NCI-H748 treated with DMSO at 0.1 percent for 48 hours (cell line): ENCODE measurements around the gene CAPG.
"Not testable (repeated sequence)": the region's sequence is repeated elsewhere in the genome, so short reads cannot be mapped to it uniquely, and the experiment has no call there.

Experiments used
- DNase-seq: peaks from one replicate; lab custom pipeline; 2025; lab: John Stamatoyannopoulos, UW

The CAPG gene, protein sequence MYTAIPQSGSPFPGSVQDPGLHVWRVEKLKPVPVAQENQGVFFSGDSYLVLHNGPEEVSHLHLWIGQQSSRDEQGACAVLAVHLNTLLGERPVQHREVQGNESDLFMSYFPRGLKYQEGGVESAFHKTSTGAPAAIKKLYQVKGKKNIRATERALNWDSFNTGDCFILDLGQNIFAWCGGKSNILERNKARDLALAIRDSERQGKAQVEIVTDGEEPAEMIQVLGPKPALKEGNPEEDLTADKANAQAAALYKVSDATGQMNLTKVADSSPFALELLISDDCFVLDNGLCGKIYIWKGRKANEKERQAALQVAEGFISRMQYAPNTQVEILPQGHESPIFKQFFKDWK

GRCh38 chr2:85409845-85410583 lies at the start of gene CAPG:
Gene CAPG, minus strand, starts transcription at chr2:85410366. Its CDS starts 8,221 bp downstream, at chr2:85402145.
- DNase-seq, result no peak

GRCh38 chr2:85459771-85460170 lies 49.6 kb upstream of the CAPG start:
- DNase-seq, result no peak

DNA sequence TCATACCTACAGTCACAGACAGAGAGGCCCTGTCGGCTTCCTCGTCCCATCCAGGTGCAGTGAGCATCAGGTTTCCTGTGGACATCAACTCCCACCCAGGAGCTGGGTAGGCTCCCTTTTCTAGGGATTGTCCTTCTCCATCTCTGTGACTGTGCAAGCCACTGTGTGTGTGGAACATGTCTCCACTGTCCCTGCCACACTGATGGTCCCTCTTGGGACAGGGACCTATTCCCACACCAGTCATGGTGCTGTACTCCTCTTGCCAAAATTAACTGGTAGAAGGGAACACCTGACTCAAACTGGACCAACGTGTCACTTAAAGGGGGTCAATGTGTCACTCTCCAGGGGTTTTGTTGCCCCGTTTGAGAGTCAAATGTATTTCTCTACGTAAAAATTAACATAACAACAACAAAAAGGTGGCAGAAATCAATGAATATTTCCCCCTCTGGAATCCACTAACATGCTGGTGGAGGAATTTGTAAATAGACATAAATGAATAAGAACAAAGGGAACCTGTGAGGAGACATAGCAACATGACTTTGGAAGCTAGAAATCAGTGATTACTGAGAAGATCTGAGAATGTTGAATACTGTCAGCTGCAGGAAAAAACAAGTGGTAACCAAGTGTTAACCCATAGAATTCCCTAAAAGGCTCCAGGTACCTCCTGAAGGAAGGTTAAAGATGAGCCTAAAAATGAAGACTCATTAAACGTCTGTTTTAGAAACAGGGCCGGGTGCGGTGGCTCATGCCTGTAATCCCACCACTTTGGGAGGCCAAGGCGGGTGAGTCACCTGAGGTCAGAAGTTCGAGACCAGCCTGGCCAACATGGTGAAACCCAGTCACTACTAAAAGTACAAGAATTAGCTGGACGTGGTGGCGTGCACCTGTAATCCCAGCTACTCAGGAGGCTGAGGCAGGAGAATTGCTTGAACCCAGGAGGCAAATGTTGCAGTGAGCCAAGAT lies 48.7 kb upstream of the CAPG start:
- DNase-seq, result no peak

- DNase-seq, result no peak
Observed at GRCh38 chr2:85457877-85458316, 47.7 kb upstream of the CAPG start.

DNA sequence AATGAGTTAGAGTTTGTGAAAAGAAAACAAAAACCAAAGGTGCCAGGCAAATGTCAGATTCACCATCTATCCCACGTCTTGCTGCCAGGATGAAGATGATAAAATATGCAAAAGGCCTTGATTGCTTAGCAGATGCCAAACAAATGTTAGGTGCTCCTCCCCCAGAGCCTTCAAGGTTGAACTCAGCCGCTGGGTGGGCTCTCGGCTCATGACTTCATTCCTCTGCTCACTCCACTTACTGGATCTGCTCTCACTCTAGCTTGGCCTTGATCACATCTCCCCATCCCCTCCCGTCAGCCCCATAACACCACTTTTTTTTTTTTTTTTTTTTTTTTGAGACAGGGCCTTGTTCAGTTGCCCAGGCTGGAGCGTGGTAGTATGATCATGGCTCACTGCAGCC lies 46.9 kb upstream of the CAPG start:
- DNase-seq, result no peak

GRCh38 chr2:85455552-85456090 lies 45.5 kb upstream of the CAPG start:
- no peak for DNase-seq

GRCh38 chr2:85453571-85453970 lies 43.4 kb upstream of the CAPG start:
- DNase-seq, result no peak

DNA sequence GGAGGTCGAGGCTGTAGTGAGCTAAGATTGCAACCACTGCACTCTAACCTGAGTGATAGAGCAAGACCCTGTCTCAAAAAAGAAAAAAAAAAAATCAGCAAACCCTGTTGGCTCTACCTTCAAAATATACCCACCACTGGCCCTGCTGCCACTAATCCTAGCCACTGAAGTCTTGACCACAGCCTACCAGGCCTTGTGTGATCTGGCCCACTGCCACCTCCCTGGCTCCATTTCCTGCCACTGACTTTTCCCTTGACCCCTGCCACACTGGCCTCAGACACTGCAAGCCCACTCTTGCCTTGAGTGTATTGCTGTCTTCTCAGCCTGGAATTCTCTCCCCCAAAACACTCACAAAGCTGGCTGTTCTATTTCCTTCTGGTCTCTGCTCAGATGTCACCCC lies 42.1 kb upstream of the CAPG start:
- no peak for DNase-seq

DNA sequence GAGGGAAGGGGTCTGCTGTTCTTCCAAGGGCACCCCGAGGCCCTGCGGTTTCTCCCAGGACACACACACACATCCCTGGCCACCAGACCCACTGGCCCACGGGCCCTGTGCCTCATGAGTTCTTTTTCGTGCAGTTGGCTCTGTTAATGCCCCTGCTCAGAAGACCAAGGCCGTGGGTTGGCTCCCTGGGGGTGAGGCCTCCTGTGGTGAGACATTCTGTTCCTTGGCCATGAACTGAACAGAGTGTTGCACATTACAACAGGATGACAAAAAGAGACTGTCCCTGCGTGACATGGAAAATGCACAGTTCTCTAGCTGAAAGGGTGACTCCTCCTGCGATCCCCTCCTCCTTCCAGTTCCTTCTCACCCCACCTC lies 39.0 kb upstream of the CAPG start:
- no peak for DNase-seq

- no peak for DNase-seq
Observed at GRCh38 chr2:85448461-85449213, 38.5 kb upstream of the CAPG start.

DNA sequence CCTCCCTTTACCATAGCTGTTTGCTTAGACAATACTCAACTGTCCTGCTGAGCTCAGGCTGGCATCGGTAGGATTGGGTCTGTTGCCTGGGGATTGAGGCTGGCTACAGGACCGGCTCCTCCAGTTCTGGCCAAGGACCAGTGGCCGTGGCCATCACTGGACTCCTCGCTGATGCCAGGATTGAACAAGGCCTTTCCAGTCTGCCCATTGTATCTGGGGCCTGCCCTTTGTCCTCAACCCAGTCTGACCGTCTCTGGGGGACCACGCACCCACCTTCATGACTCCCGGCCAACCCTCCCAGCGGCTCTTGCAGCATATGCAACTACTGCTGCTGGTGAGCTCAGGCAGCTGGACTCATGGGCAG lies 37.0 kb upstream of the CAPG start:
- no peak for DNase-seq

DNA sequence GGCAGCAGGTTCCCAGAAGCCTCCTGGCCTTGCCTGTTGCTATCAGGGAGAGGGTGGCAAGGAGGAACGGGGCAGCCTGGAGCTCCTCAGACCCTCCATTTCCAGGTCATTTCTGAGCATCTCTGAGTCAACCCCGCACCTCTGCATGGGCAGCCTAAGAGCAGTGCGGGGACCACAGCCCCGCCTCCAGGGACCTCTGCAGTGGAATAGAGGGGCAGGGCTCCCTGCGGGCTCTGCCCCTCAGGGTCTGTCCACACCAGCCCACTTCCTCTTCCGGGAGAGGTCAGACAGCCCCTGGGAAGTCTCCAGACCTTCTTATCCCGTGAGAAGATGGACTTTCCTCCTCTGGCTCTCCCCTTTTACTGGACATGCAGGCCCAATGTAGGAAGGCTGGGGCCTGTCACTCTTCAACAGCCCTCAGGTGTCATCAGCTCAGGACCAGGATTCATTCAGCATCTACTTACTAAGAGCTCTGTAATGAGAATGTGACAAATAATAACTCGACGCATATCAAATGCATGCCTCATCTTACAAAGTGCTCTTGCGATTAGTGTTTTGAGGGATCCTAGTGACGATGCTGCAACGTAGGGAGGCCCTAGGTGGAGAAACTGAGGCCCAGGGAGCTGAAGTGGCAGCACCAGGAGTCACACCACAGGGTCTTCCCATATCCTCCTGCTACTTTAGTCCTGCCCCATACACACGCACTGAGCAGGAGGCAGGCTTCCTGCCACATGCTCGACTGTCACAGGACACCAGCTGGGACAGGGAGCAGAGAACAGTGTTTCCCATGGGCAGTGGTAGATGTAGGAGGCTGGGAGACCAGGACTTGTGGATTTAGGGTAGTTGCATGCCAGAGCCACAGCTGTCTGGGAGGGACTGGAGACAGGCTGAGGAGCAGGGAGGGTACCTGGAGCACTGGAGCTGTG lies 36.4 kb upstream of the CAPG start:
- DNase-seq, result no peak

- DNase-seq, result no peak
Observed at GRCh38 chr2:85445316-85446295, 35.4 kb upstream of the CAPG start.

DNA sequence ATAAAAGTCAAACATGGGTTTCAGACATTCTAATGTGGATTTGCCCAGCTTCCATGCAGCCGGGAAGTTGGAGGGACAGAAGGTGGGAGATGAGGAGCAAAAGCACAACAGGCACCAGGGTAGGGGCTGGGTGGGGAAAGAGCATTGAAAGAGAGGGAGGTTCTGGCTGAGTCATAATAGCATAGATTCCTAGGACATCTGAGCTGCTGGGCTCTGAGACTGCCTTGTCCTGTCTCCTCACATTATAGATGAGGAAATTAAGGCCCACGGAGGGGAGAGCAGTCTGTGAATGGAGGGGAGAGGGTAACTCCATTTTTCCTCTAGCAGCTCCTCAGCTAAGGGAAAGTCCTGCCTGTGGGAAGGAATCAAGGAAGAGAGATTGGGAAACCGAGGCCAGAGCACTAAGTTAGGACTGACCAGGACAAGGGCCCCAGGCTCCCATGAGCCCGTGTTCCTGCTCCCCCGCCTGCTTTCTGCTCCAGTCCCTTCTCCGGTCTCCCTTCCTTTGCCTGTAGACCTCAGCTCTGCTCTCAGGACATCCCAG lies 34.5 kb upstream of the CAPG start:
- no peak for DNase-seq

- DNase-seq, result no peak
Observed at GRCh38 chr2:85441864-85442263, 31.7 kb upstream of the CAPG start.

DNA sequence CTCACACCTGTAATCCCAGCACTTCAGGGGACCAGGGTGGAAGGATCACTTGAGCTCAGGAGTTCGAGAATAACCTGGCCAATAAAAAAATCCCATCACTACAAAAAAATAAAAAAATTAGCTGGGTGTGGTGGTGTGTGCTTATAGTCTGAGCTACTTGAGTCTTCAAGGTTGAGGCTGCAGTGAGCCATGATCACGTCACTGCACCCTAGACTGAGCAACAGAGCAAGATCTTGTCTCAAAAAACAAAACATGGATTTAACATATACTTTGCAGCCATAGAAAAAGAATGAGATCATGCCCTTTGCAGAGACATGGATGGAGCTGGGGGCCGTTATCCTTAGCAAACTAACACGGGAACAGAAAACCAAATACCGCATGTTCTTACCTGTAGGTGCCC lies 30.6 kb upstream of the CAPG start:
- no peak for DNase-seq

DNA sequence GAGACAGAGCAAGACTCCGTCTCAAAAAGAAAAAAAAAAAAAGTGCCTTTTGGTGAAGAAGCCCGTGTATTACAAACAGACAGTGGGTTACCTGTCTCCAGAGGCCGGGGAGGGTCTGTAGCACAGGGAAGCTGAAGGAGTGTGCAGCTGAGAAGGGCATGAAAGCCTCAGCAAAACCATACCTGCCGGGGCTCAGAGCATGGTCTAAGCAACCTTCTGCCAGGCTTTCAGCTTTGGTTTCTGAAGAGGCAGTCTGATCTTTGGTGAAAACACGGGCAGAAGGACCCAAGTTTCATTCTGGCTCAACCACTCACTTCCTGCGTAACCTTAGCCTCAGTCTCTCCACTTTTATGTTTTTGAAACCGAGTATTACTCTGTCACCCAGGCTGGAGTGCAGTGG lies 29.8 kb upstream of the CAPG start:
- no peak for DNase-seq

GRCh38 chr2:85439569-85439968 lies 29.4 kb upstream of the CAPG start:
- DNase-seq, result not testable (repeated sequence)

- DNase-seq, result no peak
Observed at GRCh38 chr2:85439025-85439472, 28.9 kb upstream of the CAPG start.
